ENCODE data around the gene FBXO24.

Gene FBXO24

GRCh38 chr7:100627238-100627549, 41.1 kb downstream of the FBXO24 start:
- H3K27me3 ChIP-seq = no peaks in the 10 kb centered on the region
- no peaks in the 10 kb centered on the region for H3K4me1 ChIP-seq
- H3K4me3 ChIP-seq (ENCODE audit: low read depth, low read length) = peak overlapping the region; percentile 59
- no peak for TF ChIP-seq CTCF (IDR thresholded peaks at IDR 0.05; ENCODE audit: low read depth, low read length)
- DNase-seq = no peak
- H3K36me3 ChIP-seq = no peaks in the 10 kb centered on the region
- H3K9me3 ChIP-seq = no peaks in the 10 kb centered on the region

DNA sequence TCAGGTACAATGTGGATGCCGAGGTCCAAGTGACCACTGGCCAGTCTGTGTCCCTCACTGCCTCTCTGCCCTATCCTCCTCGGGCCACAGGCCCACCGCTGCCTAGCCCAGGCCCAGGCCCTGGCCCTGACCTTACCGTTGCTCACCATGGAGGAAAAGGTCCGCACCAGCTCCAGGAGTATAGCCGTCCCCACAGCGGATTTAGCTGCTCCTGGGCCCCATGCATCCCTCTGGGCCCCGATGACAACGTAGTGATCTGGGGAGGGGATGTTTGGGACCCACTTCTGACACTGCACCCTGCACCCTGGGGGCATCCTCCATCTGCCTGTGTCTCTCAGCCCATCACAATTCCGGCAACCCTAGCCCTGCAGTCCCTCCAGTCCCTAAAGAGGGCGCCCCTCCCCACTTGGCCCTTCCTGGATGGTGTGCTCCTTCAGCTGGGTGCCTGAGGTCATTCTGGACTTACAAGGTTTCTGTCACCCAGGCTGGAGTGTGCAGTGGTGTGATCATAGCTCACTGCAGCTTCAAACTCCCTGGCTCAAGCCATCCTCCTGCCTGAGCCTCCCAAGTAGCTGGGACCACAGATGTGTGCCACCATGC, 43.1 kb downstream of the FBXO24 start:
- no peaks in the 10 kb centered on the region for H3K27me3 ChIP-seq
- no peaks in the 10 kb centered on the region for H3K4me1 ChIP-seq
- no peaks in the 10 kb centered on the region for H3K9me3 ChIP-seq
- no peaks in the 10 kb centered on the region for H3K36me3 ChIP-seq
- H3K4me3 ChIP-seq (ENCODE audit: low read depth, low read length) = no peak overlapping the region
- TF ChIP-seq CTCF (IDR thresholded peaks at IDR 0.05; ENCODE audit: low read depth, low read length) = peak; percentile 62
- peak; percentile 75 for DNase-seq

DNA sequence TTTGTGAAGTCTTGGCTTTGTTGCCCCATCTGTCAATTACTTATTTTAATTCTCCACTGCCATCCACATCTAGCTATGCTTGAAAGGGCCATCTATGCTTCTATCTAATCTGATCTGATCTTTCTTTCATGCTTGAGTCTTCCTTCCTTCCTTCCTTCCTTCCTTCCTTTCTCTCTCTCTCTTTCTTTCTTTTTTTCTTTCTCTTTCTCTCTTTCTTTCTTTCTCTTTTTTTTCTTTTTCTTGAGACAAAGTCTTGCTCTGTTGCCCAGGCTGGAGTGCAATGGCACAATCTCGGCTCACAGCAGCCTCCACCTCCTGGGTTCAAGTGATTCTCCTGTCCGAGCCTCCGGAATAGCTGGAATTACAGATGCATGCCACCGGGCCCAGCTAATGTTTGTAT, 43.9 kb downstream of the FBXO24 start:
- no peak for DNase-seq
- no peaks in the 10 kb centered on the region for H3K9me3 ChIP-seq
- no peaks in the 10 kb centered on the region for H3K4me1 ChIP-seq
- H3K4me3 ChIP-seq (ENCODE audit: low read depth, low read length) = no peak overlapping the region
- no peak for TF ChIP-seq CTCF (IDR thresholded peaks at IDR 0.05; ENCODE audit: low read depth, low read length)
- H3K36me3 ChIP-seq = no peaks in the 10 kb centered on the region
- no peaks in the 10 kb centered on the region for H3K27me3 ChIP-seq

- H3K4me1 ChIP-seq = no peaks in the 10 kb centered on the region
- no peaks in the 10 kb centered on the region for H3K9me3 ChIP-seq
- peak overlapping the region; percentile 66 for H3K4me3 ChIP-seq (ENCODE audit: low read depth, low read length)
- peak; percentile 70 for DNase-seq
- H3K36me3 ChIP-seq = no peaks in the 10 kb centered on the region
- TF ChIP-seq CTCF (IDR thresholded peaks at IDR 0.05; ENCODE audit: low read depth, low read length) = peak; percentile 29
- no peaks in the 10 kb centered on the region for H3K27me3 ChIP-seq
These were observed 47.0 kb downstream of the FBXO24 start for GRCh38 chr7:100632951-100633717.

GRCh38 chr7:100639995-100640516, 53.9 kb downstream of the FBXO24 start:
- no peak for TF ChIP-seq CTCF (IDR thresholded peaks at IDR 0.05; ENCODE audit: low read depth, low read length)
- Histone ChIP-seq H3K4me3 (ENCODE audit: low read depth, low read length) (no peak overlapping the region), H3K9me3 (no peaks in the 10 kb centered on the region), H3K4me1 (no peaks in the 10 kb centered on the region), H3K36me3 (no peaks in the 10 kb centered on the region), H3K27me3 (no peaks in the 10 kb centered on the region)
- no peak for DNase-seq
